HCT116 (cell line): Measurements from ENCODE around the gene LDLRAD4.

Source experiments
- CTCF ChIP-seq, 3 experiments: fragments of 200-600 bp in 1 of 3; sonication (generic) in 1 of 3; IDR thresholded peaks in 2 of 3; conservative IDR thresholded peaks in 1 of 3; 2 replicates each; pipeline ENCODE4 v1.5.1; 2012 to 2017; ENCODE audit warnings: low read depth in 2 of 3, low read length in 2 of 3, antibody characterized with exemption in 1 of 3, borderline replicate concordance in 1 of 3, control low read depth in 1 of 3, mild to moderate bottlenecking in 1 of 3, mixed read lengths in 1 of 3, mixed run types in 1 of 3, moderate library complexity in 1 of 3; ENCODE audit not compliant: insufficient read depth in 1 of 3
- EZH2 ChIP-seq: fragments of 200-600 bp; sonication (generic); IDR thresholded peaks from 2 replicates; pipeline ENCODE4 v1.6.1; 2017; ENCODE audit warnings: antibody characterized with exemption, mixed run types
- FOSL1 ChIP-seq: IDR thresholded peaks from 2 replicates; pipeline ENCODE4 v1.6.1; 2012; ENCODE audit warnings: low read depth
- JUND ChIP-seq: IDR thresholded peaks from 2 replicates; pipeline ENCODE4 v1.6.1; 2012
- MAX ChIP-seq: IDR thresholded peaks from 2 replicates; pipeline ENCODE4 v1.6.1; 2012
- POLR2A ChIP-seq: IDR thresholded peaks from 2 replicates; pipeline ENCODE4 v1.7.0; 2011; ENCODE audit warnings: borderline replicate concordance; ENCODE audit not compliant: insufficient read depth, insufficient read length; ENCODE audit errors: extremely low read depth
- POLR2AphosphoS5 ChIP-seq: IDR thresholded peaks from 2 replicates; pipeline ENCODE4 v1.6.1; 2011; ENCODE audit warnings: mild to moderate bottlenecking, low read depth, low read length, moderate library complexity
- REST ChIP-seq: IDR thresholded peaks from 2 replicates; pipeline ENCODE4 v1.6.1; 2012; ENCODE audit warnings: low read depth
- SP1 ChIP-seq: IDR thresholded peaks from 2 replicates; pipeline ENCODE4 v1.6.1; 2012; ENCODE audit warnings: low read depth
- TCF7L2 ChIP-seq: IDR thresholded peaks from 2 replicates; pipeline ENCODE4 v1.7.0; 2011; ENCODE audit warnings: borderline replicate concordance, inconsistent platforms; ENCODE audit not compliant: insufficient read depth, insufficient read length; ENCODE audit errors: extremely low read depth
- ZNF274 ChIP-seq: fragments of 200-500 bp; sonication (Bioruptor generic); IDR thresholded peaks from 2 replicates; pipeline ENCODE4 v1.6.1; 2014; ENCODE audit warnings: mild to moderate bottlenecking, low read depth, low read length, inconsistent platforms

GRCh38 chr18:13445241-13445897, 226.8 kb downstream of the LDLRAD4 start:
- TF ChIP-seq CTCF (IDR thresholded peaks at IDR 0.05 in 2 of 3, conservative IDR thresholded peaks at IDR 0.05 in 1 of 3; ENCODE audit: borderline replicate concordance in 1 of 3, insufficient read depth in 1 of 3, low read depth in 2 of 3, low read length in 2 of 3) (no peak), POLR2A (no peak), FOSL1 (no peak), POLR2AphosphoS5 (no peak), EZH2 (no peak), ZNF274 (no peak), SP1 (no peak), REST (no peak), JUND (no peak), TCF7L2 (no peak), MAX (no peak)
